ENCODE data around the gene PTPN1. TPM values are rescaled to one million over a fixed set of nuclear protein-coding genes. Genes with fewer than 3 reads are reported as not detected.

The PTPN1 gene
- total RNA-seq, 2 experiments from 2014 or later = 17.1 to 25.1 TPM

- Histone ChIP-seq H3K4me3 (ENCODE audit: low read depth, low read length, poor library complexity, severe bottlenecking) (no peak overlapping the region), H3K9me2 (ENCODE audit: insufficient read depth, low read length) (no peaks in the 10 kb centered on the region), H3K9me3 (ENCODE audit: low read length) (no peaks in the 10 kb centered on the region), H3K27ac (ENCODE audit: low read depth, low read length, poor library complexity, severe bottlenecking) (no peak overlapping the region), H3K4me1 (ENCODE audit: insufficient read depth, low read length, poor library complexity, severe bottlenecking) (no peaks in the 10 kb centered on the region), H2AFZ (ENCODE audit: low read length) (no peak overlapping the region), H3K79me2 (ENCODE audit: insufficient read depth, low read depth, low read length) (no peaks in the 10 kb centered on the region), H3K4me2 (ENCODE audit: low read length) (no peak overlapping the region), H3K36me3 (ENCODE audit: insufficient read depth, low read length) (peaks cover 18% of the 10 kb centered on the region; the same call in 1 of the 2 replicates), H4K20me1 (ENCODE audit: insufficient read depth, low read length) (no peaks in the 10 kb centered on the region)
- TF ChIP-seq EZH2phosphoT487 (IDR thresholded peaks at IDR 0.05; ENCODE audit: borderline replicate concordance, low read depth, low read length) = no peak
- TF ChIP-seq CTCF (conservative IDR thresholded peaks at IDR 0.05; ENCODE audit: low read length) = no peak
- ChIA-PET POLR2A (interaction anchor here (1.2 kb wide), 1 partner anchor 14 kb away, joined by 3 read pairs; no protein-coding TSS in a partner anchor), CTCF (ENCODE audit: unreplicated experiment) (no interaction called here)
- no peak for DNase-seq (ENCODE audit: low spot score)
- intact Hi-C loops (cut with micrococcal nuclease; ENCODE audit: unreplicated experiment) = no loop called here
- BruUV-seq (replicated peaks) = no TSS peak
These were observed 51.3 kb downstream of the PTPN1 start for GRCh38 chr20:50561379-50562078.

- POLR2A ChIA-PET = interaction anchor here (0.6 kb wide), 1 partner anchor 63 kb away, joined by 3 read pairs; no protein-coding TSS in a partner anchor
- Histone ChIP-seq H3K4me2 (ENCODE audit: low read length) (no peak overlapping the region), H3K9me2 (ENCODE audit: insufficient read depth, low read length) (no peaks in the 10 kb centered on the region), H3K4me1 (ENCODE audit: insufficient read depth, low read length, poor library complexity, severe bottlenecking) (no peaks in the 10 kb centered on the region), H2AFZ (ENCODE audit: low read length) (no peak overlapping the region), H3K4me3 (ENCODE audit: low read depth, low read length, poor library complexity, severe bottlenecking) (no peak overlapping the region), H3K79me2 (ENCODE audit: insufficient read depth, low read depth, low read length) (no peaks in the 10 kb centered on the region), H3K36me3 (ENCODE audit: insufficient read depth, low read length) (peaks cover 18% of the 10 kb centered on the region; the same call in 1 of the 2 replicates), H3K27ac (ENCODE audit: low read depth, low read length, poor library complexity, severe bottlenecking) (no peak overlapping the region), H3K9me3 (ENCODE audit: low read length) (no peaks in the 10 kb centered on the region), H4K20me1 (ENCODE audit: insufficient read depth, low read length) (no peaks in the 10 kb centered on the region)
- CTCF ChIA-PET (ENCODE audit: unreplicated experiment) = no interaction called here
- TF ChIP-seq EZH2phosphoT487 (IDR thresholded peaks at IDR 0.05; ENCODE audit: borderline replicate concordance, low read depth, low read length) = no peak
- no peak for TF ChIP-seq CTCF (conservative IDR thresholded peaks at IDR 0.05; ENCODE audit: low read length)
- intact Hi-C loops (cut with micrococcal nuclease; ENCODE audit: unreplicated experiment) = no loop called here
- DNase-seq (ENCODE audit: low spot score) = no peak
- BruUV-seq (replicated peaks) = no TSS peak
These were observed 52.1 kb downstream of the PTPN1 start for GRCh38 chr20:50562262-50562701.
